Measurements from ENCODE around the gene GCSAM.

DNA sequence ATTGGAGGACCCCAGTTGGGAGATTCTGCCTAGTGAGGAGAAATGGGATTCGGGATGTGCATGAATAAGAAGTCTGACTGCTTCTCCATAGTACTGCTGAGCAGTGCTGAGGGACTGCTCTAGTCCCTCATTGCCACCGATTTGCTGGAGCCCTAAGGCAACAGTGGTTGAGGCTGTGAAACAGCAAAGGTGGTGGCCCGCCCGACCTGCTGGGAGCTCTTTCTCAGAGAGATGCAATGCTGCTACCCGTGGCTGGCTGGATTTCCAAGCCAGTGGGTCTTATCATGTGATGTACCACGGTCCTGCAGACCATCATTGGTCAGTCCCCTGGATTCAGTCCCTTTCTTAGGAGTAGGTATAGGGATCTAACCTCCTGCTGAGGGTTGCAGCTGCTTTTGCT is 42.6 kb upstream of the GCSAM start:
- TF ChIP-seq POLR2AphosphoS5 (IDR thresholded peaks at IDR 0.05; ENCODE audit: low read depth, low read length) (no peak), POLR2A (IDR thresholded peaks at IDR 0.05; ENCODE audit: low read depth, low read length) (no peak)

Measured in GM12892 (cell line).